DMS114 treated with DMSO at 0.1 percent for 48 hours (cell line): ENCODE data around the gene CCDC88C.
"Not testable (repeated sequence)": the region's sequence is repeated elsewhere in the genome, so short reads cannot be mapped to it uniquely, and the experiment has no call there.

Experiments
- DNase-seq: peaks from one replicate; lab custom pipeline; 2025; ENCODE audit not compliant: unreplicated experiment; lab: John Stamatoyannopoulos, UW

The CCDC88C gene

GRCh38 chr14:91230397-91231035 lies 187.1 kb downstream of the CCDC88C start:
- DNase-seq: no peak

- DNase-seq: no peak
Measured at GRCh38 chr14:91229743-91230200, 187.8 kb downstream of the CCDC88C start.

- no peak for DNase-seq
Measured at GRCh38 chr14:91229005-91229382, 188.6 kb downstream of the CCDC88C start.

GRCh38 chr14:91228112-91229004 lies 189.3 kb downstream of the CCDC88C start:
- DNase-seq: no peak

- DNase-seq: no peak
Measured at GRCh38 chr14:91227183-91227628, 190.4 kb downstream of the CCDC88C start.

- not testable (repeated sequence) for DNase-seq
Measured at GRCh38 chr14:91226360-91226759, 191.3 kb downstream of the CCDC88C start.

- DNase-seq: no peak
Measured at GRCh38 chr14:91225025-91225424, 192.6 kb downstream of the CCDC88C start.

GRCh38 chr14:91223028-91223783 lies 194.4 kb downstream of the CCDC88C start:
- DNase-seq: no peak
